ENCODE data around the gene CEP170B. TPM values are rescaled to one million over a fixed set of nuclear protein-coding genes. Genes with fewer than 3 reads are reported as not detected.

CEP170B gene
- total and polyA plus RNA-seq, 2 of the 13 experiments (the other 11 are each of a cell fraction or from before 2014, with no cell fraction given): 4.3 to 8.8 TPM

DNA sequence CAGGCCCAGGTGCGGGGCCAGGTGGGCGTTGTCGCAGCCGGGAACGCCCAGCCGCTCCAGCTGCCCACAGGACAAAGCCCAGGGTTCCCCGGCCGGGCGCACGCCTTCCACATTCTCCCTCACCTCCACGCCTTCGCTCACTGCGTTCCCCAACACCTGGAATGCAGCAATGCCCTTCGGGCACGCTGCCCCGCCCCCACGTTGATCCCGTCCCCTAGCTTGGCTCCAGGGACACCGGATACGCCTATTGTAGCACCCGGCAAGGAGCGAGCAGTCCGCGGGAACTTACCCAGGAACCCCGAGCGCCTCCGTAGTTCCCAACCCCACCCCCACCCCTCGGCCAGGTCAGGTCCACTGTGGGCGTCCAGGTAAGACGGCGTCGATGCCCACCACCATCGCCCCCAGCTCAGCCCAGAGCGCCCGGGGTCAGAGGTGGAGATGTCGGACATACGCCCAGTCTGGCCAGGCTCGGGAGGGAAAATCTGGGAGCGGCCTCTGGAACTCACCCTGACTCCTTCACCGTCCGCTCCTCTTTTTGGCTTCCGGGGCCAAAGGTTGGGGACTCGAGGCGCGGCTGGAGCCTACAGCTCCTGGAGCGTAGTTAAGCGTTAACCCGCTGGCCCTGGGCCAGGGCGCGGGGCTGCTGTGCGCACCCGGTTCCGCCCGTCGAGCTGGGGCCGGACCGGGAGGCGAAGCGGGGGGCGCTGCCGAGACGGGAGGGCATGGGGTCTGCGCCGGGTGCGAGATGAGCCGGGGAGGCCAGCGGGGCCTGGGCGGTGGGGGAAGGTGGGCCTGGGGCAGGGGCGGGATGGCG, 594 bp upstream of the CEP170B start (continued):
- TF ChIP-seq THAP9 (CRISPR knock-in tag; IDR thresholded peaks at IDR 0.05; ENCODE audit: borderline replicate concordance) (peak; percentile 66; the same call in 1 of the 2 replicates), ZNF775 (CRISPR knock-in tag; IDR thresholded peaks at IDR 0.05; ENCODE audit: borderline replicate concordance) (no peak), DNMT3B (CRISPR knock-in tag; conservative IDR thresholded peaks at IDR 0.05) (no peak), HNF1B (CRISPR knock-in tag; IDR thresholded peaks at IDR 0.05) (peak; percentile 88), MAFG (CRISPR knock-in tag; IDR thresholded peaks at IDR 0.05) (no peak), ETV5 (CRISPR knock-in tag; IDR thresholded peaks at IDR 0.05; ENCODE audit: borderline replicate concordance) (peak; percentile 61; the same call in 1 of the 2 replicates), RBAK (CRISPR knock-in tag; IDR thresholded peaks at IDR 0.05) (no peak), SRSF9 (IDR thresholded peaks at IDR 0.05; ENCODE audit: borderline replicate concordance, insufficient read depth, low read depth, low read length, poor library complexity, severe bottlenecking) (no peak), ZNF770 (CRISPR knock-in tag; IDR thresholded peaks at IDR 0.05) (0 out of 2 replicates have a peak, but pooled peaks have one; percentile 35), HDAC6 (IDR thresholded peaks at IDR 0.05; ENCODE audit: low read depth, low read length) (no peak), ZNF512B (CRISPR knock-in tag; IDR thresholded peaks at IDR 0.05; ENCODE audit: borderline replicate concordance) (no peak)
- TF ChIP-seq, protein P1, sequence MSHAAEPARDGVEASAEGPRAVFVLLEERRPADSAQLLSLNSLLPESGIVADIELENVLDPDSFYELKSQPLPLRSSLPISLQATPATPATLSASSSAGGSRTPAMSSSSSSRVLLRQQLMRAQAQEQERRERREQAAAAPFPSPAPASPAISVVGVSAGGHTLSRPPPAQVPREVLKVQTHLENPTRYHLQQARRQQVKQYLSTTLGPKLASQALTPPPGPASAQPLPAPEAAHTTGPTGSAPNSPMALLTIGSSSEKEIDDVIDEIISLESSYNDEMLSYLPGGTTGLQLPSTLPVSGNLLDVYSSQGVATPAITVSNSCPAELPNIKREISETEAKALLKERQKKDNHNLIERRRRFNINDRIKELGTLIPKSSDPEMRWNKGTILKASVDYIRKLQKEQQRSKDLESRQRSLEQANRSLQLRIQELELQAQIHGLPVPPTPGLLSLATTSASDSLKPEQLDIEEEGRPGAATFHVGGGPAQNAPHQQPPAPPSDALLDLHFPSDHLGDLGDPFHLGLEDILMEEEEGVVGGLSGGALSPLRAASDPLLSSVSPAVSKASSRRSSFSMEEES (CRISPR knock-in tag; IDR thresholded peaks at IDR 0.05): no peak
- TF ChIP-seq, protein P2, sequence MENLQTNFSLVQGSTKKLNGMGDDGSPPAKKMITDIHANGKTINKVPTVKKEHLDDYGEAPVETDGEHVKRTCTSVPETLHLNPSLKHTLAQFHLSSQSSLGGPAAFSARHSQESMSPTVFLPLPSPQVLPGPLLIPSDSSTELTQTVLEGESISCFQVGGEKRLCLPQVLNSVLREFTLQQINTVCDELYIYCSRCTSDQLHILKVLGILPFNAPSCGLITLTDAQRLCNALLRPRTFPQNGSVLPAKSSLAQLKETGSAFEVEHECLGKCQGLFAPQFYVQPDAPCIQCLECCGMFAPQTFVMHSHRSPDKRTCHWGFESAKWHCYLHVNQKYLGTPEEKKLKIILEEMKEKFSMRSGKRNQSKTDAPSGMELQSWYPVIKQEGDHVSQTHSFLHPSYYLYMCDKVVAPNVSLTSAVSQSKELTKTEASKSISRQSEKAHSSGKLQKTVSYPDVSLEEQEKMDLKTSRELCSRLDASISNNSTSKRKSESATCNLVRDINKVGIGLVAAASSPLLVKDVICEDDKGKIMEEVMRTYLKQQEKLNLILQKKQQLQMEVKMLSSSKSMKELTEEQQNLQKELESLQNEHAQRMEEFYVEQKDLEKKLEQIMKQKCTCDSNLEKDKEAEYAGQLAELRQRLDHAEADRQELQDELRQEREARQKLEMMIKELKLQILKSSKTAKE (CRISPR knock-in tag; IDR thresholded peaks at IDR 0.05; ENCODE audit: borderline replicate concordance): 0 out of 2 replicates have a peak, but pooled peaks have one; percentile 11
